ENCODE results near the gene SCUBE1.

GRCh38 chr22:43377548-43377895 is 34.4 kb upstream of the SCUBE1 start:
- TF ChIP-seq CTCF (IDR thresholded peaks at IDR 0.05) (no peak), POLR2A (IDR thresholded peaks at IDR 0.05) (no peak)
